ENCODE results near the gene GBX1.

DNA sequence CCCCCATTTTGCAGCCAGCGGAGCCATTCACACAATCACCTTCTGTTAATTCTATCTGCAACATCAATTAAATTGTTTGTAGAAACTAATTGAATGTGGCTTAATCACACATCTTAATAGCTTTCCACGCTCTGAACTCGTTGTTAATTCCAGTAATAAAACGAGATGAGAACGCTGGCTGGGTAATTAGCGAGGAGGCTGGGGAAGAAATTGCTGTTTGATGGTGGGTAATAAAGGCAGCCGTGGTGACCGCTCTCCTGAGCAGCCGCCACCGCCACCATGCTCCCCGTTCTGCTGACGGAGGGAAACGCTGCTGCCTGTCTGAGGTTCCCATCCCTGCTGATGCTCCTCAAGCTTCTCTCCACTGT is 36.3 kb downstream of the GBX1 start:
- no peak for TF ChIP-seq POLR2A (IDR thresholded peaks at IDR 0.05)
- TF ChIP-seq, protein P1, sequence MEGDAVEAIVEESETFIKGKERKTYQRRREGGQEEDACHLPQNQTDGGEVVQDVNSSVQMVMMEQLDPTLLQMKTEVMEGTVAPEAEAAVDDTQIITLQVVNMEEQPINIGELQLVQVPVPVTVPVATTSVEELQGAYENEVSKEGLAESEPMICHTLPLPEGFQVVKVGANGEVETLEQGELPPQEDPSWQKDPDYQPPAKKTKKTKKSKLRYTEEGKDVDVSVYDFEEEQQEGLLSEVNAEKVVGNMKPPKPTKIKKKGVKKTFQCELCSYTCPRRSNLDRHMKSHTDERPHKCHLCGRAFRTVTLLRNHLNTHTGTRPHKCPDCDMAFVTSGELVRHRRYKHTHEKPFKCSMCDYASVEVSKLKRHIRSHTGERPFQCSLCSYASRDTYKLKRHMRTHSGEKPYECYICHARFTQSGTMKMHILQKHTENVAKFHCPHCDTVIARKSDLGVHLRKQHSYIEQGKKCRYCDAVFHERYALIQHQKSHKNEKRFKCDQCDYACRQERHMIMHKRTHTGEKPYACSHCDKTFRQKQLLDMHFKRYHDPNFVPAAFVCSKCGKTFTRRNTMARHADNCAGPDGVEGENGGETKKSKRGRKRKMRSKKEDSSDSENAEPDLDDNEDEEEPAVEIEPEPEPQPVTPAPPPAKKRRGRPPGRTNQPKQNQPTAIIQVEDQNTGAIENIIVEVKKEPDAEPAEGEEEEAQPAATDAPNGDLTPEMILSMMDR (IDR thresholded peaks at IDR 0.05), result no peak

All from breast epithelium (tissue), 3 donors.